Right lobe of liver (tissue), 4 donors: Measurements from ENCODE around the gene ZNF599.

Experiments
- CTCF ChIP-seq, 4 donors: fragments of 200-600 bp in 3 of 4; fragments of 450-650 bp in 1 of 4; IDR thresholded peaks; one replicate each; pipeline versions ENCODE4 v1.5.1 to v1.8.0; 2016 to 2022; ENCODE audit warnings: antibody characterized with exemption in 4 of 4, mild to moderate bottlenecking in 2 of 4
- POLR2A ChIP-seq: fragments of 450-650 bp; IDR thresholded peaks from one replicate; pipeline ENCODE4 v1.6.1; 2017; ENCODE audit warnings: antibody characterized with exemption, mild to moderate bottlenecking
- donor health status: DM: no; HTN: no; CAD: no.
- donor health status: DM: no; HTN: no; CAD: no.
- donor health status: DM: no; HTN: yes; CAD: no.

- TF ChIP-seq CTCF (IDR thresholded peaks at IDR 0.05) (no peak), POLR2A (no peak)
These were observed 57.7 kb downstream of the ZNF599 start for GRCh38 chr19:34715357-34715756.
